Thyroid gland (tissue), 4 donors: ENCODE data around the gene GORASP1.

ENCODE experiments used
- POLR2A ChIP-seq, 2 donors: fragments of 450-650 bp; IDR thresholded peaks; one replicate each; pipeline ENCODE4 v1.6.1; 2017; ENCODE audit warnings: antibody characterized with exemption in 2 of 2, mild to moderate bottlenecking in 2 of 2, moderate library complexity in 1 of 2
- TF ChIP-seq, protein P1 (sequence below), 6 experiments: fragments of 200-600 bp in 3 of 6; fragments of 450-650 bp in 3 of 6; sonication (generic) in 3 of 6; IDR thresholded peaks; one replicate each; pipeline ENCODE4 v1.5.1; 2016 to 2019; ENCODE audit warnings: antibody characterized with exemption in 6 of 6, mild to moderate bottlenecking in 2 of 6, inconsistent platforms in 1 of 6, moderate library complexity in 1 of 6

DNA sequence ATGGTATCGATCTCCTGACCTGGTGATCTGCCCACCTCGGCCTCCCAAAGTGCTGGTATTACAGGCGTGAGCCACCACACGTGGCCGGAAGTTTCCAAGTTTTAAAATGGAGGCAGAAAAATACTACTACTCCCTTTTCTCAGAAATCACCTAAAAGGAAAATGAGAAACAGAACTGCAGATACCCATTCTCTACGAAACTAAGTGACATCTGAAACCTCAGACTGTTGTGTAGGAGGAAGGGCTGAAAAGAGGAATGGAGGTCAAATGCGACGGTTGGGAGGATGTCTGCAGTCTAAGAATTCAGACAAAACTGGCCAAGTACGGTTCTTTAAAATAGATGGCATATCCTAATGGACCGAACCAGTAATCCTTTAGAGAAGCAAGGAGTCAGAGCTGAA, 31.5 kb downstream of the GORASP1 start:
- TF ChIP-seq, protein P1, sequence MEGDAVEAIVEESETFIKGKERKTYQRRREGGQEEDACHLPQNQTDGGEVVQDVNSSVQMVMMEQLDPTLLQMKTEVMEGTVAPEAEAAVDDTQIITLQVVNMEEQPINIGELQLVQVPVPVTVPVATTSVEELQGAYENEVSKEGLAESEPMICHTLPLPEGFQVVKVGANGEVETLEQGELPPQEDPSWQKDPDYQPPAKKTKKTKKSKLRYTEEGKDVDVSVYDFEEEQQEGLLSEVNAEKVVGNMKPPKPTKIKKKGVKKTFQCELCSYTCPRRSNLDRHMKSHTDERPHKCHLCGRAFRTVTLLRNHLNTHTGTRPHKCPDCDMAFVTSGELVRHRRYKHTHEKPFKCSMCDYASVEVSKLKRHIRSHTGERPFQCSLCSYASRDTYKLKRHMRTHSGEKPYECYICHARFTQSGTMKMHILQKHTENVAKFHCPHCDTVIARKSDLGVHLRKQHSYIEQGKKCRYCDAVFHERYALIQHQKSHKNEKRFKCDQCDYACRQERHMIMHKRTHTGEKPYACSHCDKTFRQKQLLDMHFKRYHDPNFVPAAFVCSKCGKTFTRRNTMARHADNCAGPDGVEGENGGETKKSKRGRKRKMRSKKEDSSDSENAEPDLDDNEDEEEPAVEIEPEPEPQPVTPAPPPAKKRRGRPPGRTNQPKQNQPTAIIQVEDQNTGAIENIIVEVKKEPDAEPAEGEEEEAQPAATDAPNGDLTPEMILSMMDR (IDR thresholded peaks at IDR 0.05) = no peak
- TF ChIP-seq POLR2A (IDR thresholded peaks at IDR 0.05) = no peak
